Measurements from ENCODE around the gene CBX3.
"Not testable (repeated sequence)": the region's sequence is repeated elsewhere in the genome, so short reads cannot be mapped to it uniquely, and the experiment has no call there.

DNA sequence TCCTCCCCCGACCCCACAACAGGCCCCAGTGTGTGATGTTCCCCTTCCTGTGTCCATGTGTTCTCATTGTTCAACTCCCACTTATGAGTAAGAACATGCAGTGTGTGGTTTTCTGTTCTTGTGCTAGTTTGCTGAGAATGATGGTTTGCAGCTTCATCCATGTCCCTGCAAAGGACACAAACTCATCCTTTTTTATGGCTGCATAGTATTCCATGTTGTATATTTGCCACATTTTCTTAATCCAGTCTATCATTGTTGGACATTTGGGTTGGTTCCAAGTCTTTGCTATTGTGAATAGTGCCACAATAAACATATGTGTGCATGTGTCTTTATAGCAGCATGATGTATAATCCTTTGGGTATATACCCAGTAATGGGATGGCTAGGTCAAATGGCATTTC, 37.7 kb upstream of the CBX3 start:
- TF ChIP-seq EED (IDR thresholded peaks at IDR 0.05; ENCODE audit: low read depth); BCL11A (IDR thresholded peaks at IDR 0.05; ENCODE audit: low read depth, low read length): not testable (repeated sequence)
- TF ChIP-seq, protein P1, sequence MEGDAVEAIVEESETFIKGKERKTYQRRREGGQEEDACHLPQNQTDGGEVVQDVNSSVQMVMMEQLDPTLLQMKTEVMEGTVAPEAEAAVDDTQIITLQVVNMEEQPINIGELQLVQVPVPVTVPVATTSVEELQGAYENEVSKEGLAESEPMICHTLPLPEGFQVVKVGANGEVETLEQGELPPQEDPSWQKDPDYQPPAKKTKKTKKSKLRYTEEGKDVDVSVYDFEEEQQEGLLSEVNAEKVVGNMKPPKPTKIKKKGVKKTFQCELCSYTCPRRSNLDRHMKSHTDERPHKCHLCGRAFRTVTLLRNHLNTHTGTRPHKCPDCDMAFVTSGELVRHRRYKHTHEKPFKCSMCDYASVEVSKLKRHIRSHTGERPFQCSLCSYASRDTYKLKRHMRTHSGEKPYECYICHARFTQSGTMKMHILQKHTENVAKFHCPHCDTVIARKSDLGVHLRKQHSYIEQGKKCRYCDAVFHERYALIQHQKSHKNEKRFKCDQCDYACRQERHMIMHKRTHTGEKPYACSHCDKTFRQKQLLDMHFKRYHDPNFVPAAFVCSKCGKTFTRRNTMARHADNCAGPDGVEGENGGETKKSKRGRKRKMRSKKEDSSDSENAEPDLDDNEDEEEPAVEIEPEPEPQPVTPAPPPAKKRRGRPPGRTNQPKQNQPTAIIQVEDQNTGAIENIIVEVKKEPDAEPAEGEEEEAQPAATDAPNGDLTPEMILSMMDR (IDR thresholded peaks at IDR 0.05 in 2 of 3, conservative IDR thresholded peaks at IDR 0.05 in 1 of 3; ENCODE audit: control insufficient read depth in 2 of 3, extremely low read depth in 1 of 3, insufficient read depth in 1 of 3, low read depth in 3 of 3, low read length in 3 of 3) = not testable (repeated sequence)

Measured in GM12878 (cell line).